Endodermal cell (in vitro differentiated cells): ENCODE measurements around the gene DNAJC17. TPM values are rescaled to one million over a fixed set of nuclear protein-coding genes. Genes with fewer than 3 reads are reported as not detected.
A peak's percentile ranks its signal among the peaks of the same experiment; 100 is the strongest.

ENCODE experiments used
- DNase-seq: peaks from one replicate; pipeline ENCODE4 v3.0.0-alpha.2; 2017
- H3K27ac ChIP-seq: 2 replicates; pipeline ENCODE4 v1.5.1; 2013; ENCODE audit warnings: mild to moderate bottlenecking, low read depth, low read length, moderate library complexity
- H3K27me3 ChIP-seq: 2 replicates; pipeline ENCODE4 v1.6.1; 2013; ENCODE audit warnings: mild to moderate bottlenecking, low read length, moderate library complexity; ENCODE audit not compliant: insufficient read depth, control insufficient read depth, poor library complexity, severe bottlenecking
- H3K36me3 ChIP-seq: 2 replicates; pipeline ENCODE4 v1.7.0; 2013; ENCODE audit warnings: mild to moderate bottlenecking, low read length, moderate library complexity; ENCODE audit not compliant: control insufficient read depth, insufficient read depth
- H3K4me1 ChIP-seq: one replicate; pipeline ENCODE4 v1.7.0; 2013; ENCODE audit warnings: low read length; ENCODE audit not compliant: control insufficient read depth, insufficient read depth
- H3K4me3 ChIP-seq: 2 replicates; pipeline ENCODE4 v1.5.1; 2013; ENCODE audit warnings: mild to moderate bottlenecking, low read length, moderate library complexity
- H3K9ac ChIP-seq: 2 replicates; pipeline ENCODE4 v1.6.1; 2013; ENCODE audit warnings: mild to moderate bottlenecking, low read length, moderate library complexity; ENCODE audit not compliant: poor library complexity, severe bottlenecking; ENCODE audit errors: extremely low read depth
- H3K9me3 ChIP-seq: 2 replicates; pipeline ENCODE4 v1.6.1; 2013; ENCODE audit warnings: mild to moderate bottlenecking, low read length, moderate library complexity; ENCODE audit not compliant: control insufficient read depth
- H3K27ac Mint-ChIP-seq: 2 replicates; pipeline ENCODE4 v1.8.0; 2020; ENCODE audit warnings: mixed read lengths
- H3K27me3 Mint-ChIP-seq: 2 replicates; pipeline ENCODE4 v1.8.0; 2021; ENCODE audit warnings: mild to moderate bottlenecking, mixed read lengths; ENCODE audit not compliant: insufficient read depth
- H3K36me3 Mint-ChIP-seq: 2 replicates; pipeline ENCODE4 v1.8.0; 2020; ENCODE audit warnings: low read depth, mixed read lengths
- H3K4me1 Mint-ChIP-seq: 2 replicates; pipeline ENCODE4 v1.8.0; 2020; ENCODE audit warnings: mixed read lengths
- H3K4me3 Mint-ChIP-seq: 2 replicates; pipeline ENCODE4 v1.8.0; 2020; ENCODE audit warnings: mild to moderate bottlenecking, moderate library complexity, mixed read lengths
- H3K9me3 Mint-ChIP-seq: 2 replicates; pipeline ENCODE4 v1.8.0; 2020; ENCODE audit warnings: mild to moderate bottlenecking, mixed read lengths
- CTCF ChIP-seq: fragments of 200-600 bp; sonication (generic); conservative IDR thresholded peaks from 2 replicates; pipeline ENCODE4 v1.5.0; 2021; ENCODE audit warnings: antibody characterized with exemption, mild to moderate bottlenecking
- WGBS, 2 experiments: methylation state at CpG; one replicate each; pipeline versions ENCODE4 v1.1.5 to v1.1.7; 2013; ENCODE audit warnings: missing lambda C conversion rate in 2 of 2, mixed read lengths in 1 of 2; ENCODE audit not compliant: insufficient coverage in 1 of 2, insufficient read length in 1 of 2; 5-methylcytosine and 5-hydroxymethylcytosine counted together
- total RNA-seq, 2 donors: library from RNA; stranded (reverse); fragmentation: NEBNext Ultra II Directional in 1 of 2; extraction: Animal tissue kit (Norgen Biotek cat#: 25700) in 1 of 2; gene quantifications; 2 replicates in 1 of 2; 3 replicates in 1 of 2; pipeline ENCODE4 v1.2.1, GENCODE V29; 2021

Gene DNAJC17
- total RNA-seq, 2 donors from 2014 or later, result 34.0 to 41.0 TPM

DNA sequence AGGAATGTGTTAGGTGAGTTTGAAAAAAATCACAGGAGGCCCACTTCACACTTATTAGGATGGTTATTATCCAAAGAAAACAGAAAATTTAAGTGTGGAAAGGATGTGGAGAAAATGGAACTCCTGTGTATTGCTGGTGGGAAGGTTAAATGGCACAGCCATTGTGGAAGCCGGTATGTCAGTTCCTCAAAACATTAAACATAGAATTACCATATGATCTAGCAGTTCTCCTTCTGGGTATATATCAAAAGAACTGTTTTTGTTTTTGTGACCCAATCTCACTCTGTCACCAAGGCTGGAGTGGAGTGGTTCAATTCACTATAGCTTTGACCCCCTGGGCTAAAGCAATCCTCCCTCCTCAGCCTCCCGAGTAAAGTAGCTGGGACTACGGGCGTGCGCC, 10.8 kb downstream of the DNAJC17 start:
- peaks cover 36% of the 10 kb centered on the region for H3K4me1 Mint-ChIP-seq
- H3K4me3 Mint-ChIP-seq, result no peak overlapping the region
- no peaks in the 10 kb centered on the region for H3K4me1 ChIP-seq
- H3K27me3 ChIP-seq, result no peaks in the 10 kb centered on the region
- H3K27ac Mint-ChIP-seq, result no peak overlapping the region
- no peak for DNase-seq
- 93 to 96% methylated on average over 4 of the region's 5 CpGs for WGBS, 2 experiments
- no peak overlapping the region for H3K9ac ChIP-seq
- H3K27ac ChIP-seq, result no peak overlapping the region
- no peaks in the 10 kb centered on the region for H3K9me3 Mint-ChIP-seq
- no peaks in the 10 kb centered on the region for H3K27me3 Mint-ChIP-seq
- H3K9me3 ChIP-seq, result no peaks in the 10 kb centered on the region
- no peak overlapping the region for H3K4me3 ChIP-seq
- H3K36me3 Mint-ChIP-seq, result peaks cover 28% of the 10 kb centered on the region
- TF ChIP-seq CTCF, result no peak
- peaks cover 6% of the 10 kb centered on the region for H3K36me3 ChIP-seq

- no peak for DNase-seq
- H3K4me3 ChIP-seq, result no peak overlapping the region
- H3K4me3 Mint-ChIP-seq, result no peak overlapping the region
- H3K36me3 ChIP-seq, result peaks cover 6% of the 10 kb centered on the region
- H3K9me3 Mint-ChIP-seq, result no peaks in the 10 kb centered on the region
- no peaks in the 10 kb centered on the region for H3K27me3 Mint-ChIP-seq
- WGBS, 2 experiments, result 83 to 88% methylated on average over 2 of the region's 2 CpGs
- H3K27me3 ChIP-seq, result no peaks in the 10 kb centered on the region
- H3K36me3 Mint-ChIP-seq, result peaks cover 25% of the 10 kb centered on the region
- H3K27ac ChIP-seq, result no peak overlapping the region
- TF ChIP-seq CTCF, result no peak
- no peak overlapping the region for H3K27ac Mint-ChIP-seq
- H3K4me1 ChIP-seq, result no peaks in the 10 kb centered on the region
- peaks cover 36% of the 10 kb centered on the region for H3K4me1 Mint-ChIP-seq
- H3K9me3 ChIP-seq, result no peaks in the 10 kb centered on the region
- H3K9ac ChIP-seq, result no peak overlapping the region
Observed at GRCh38 chr15:40796041-40796440, 11.2 kb downstream of the DNAJC17 start.

DNA sequence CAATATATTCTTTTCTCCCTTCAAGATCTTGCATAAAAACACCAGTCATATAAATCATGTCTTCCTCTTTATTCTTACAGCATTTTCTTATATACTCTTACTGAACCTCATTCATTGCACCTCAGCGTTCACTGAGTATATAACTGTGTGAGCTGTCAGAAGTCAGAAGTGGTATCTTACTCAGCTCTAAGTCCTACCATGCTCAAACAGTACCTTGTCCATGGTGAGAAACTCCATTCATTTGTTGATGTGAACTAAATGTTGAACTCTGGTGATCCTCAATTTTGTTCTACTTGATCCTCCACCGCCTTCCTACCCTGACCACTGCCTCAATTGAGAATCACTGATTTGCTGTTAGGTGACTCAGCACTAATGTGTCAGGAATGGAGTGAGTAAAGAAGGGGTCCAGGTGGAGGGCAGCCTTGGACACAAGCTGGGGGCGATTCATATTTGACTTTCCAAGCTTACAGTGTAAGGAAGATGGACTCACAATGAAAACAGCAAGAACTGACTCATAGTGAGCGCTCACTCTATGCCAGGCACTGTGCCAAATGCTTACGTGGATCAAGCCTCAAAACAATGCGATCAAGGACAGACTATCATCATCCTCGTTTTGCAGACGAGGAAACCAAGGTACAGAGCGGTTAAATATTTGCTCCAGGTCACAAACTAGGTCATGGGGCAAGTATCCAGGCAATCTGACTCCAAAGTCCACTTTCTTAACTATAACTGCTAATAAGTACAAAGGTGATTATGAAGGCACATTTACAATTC, 13.9 kb downstream of the DNAJC17 start:
- Mint-ChIP-seq H3K4me3 (no peak overlapping the region), H3K36me3 (peaks cover 16% of the 10 kb centered on the region), H3K27ac (peak overlapping the region; percentile 15), H3K4me1 (peaks cover 30% of the 10 kb centered on the region), H3K27me3 (no peaks in the 10 kb centered on the region), H3K9me3 (no peaks in the 10 kb centered on the region)
- no peak for TF ChIP-seq CTCF
- no peak overlapping the region for H3K9ac ChIP-seq
- DNase-seq, result no peak
- no peaks in the 10 kb centered on the region for H3K27me3 ChIP-seq
- H3K4me3 ChIP-seq, result no peak overlapping the region
- WGBS, 2 experiments, result 96 to 99% methylated on average over 7 to 9 of the region's 9 CpGs
- H3K27ac ChIP-seq, result no peak overlapping the region
- H3K4me1 ChIP-seq, result peaks cover 3% of the 10 kb centered on the region
- no peaks in the 10 kb centered on the region for H3K9me3 ChIP-seq
- H3K36me3 ChIP-seq, result peaks cover 6% of the 10 kb centered on the region
